Hypothalamus (tissue), 51 donors: ENCODE results near the gene LRRK1.

Source experiments
- DNase-seq, 51 donors: peaks; one replicate each; lab custom pipeline; 2025; lab: John Stamatoyannopoulos, UW

The LRRK1 gene

GRCh38 chr15:100909989-100910955 is 8.9 kb upstream of the LRRK1 start:
- DNase-seq: no peak

GRCh38 chr15:100911086-100911485 is 8.1 kb upstream of the LRRK1 start:
- DNase-seq: no peak

- DNase-seq: no peak
Observed at GRCh38 chr15:100913961-100914360, 5.2 kb upstream of the LRRK1 start.

- DNase-seq: no peak
Observed at GRCh38 chr15:100914876-100915275, 4.3 kb upstream of the LRRK1 start.

- peak in 25 of 51 donors; percentile 7 to 61 (median 21) for DNase-seq
Observed at GRCh38 chr15:100918034-100918689, 995 bp upstream of the LRRK1 start.

GRCh38 chr15:100919481-100920405 is 586 bp downstream of the LRRK1 start:
- DNase-seq: peak in 1 of 51 donors; percentile 25

GRCh38 chr15:100920516-100921135 is 1.5 kb downstream of the LRRK1 start:
- no peak for DNase-seq

GRCh38 chr15:100922192-100923040 is 3.3 kb downstream of the LRRK1 start:
- no peak for DNase-seq

GRCh38 chr15:100923076-100923475 is 3.9 kb downstream of the LRRK1 start:
- no peak for DNase-seq

- no peak for DNase-seq
Observed at GRCh38 chr15:100923902-100924301, 4.7 kb downstream of the LRRK1 start.

GRCh38 chr15:100924436-100924835 is 5.3 kb downstream of the LRRK1 start:
- no peak for DNase-seq

- DNase-seq: no peak
Observed at GRCh38 chr15:100925480-100925879, 6.3 kb downstream of the LRRK1 start.

GRCh38 chr15:100926258-100926657 is 7.1 kb downstream of the LRRK1 start:
- DNase-seq: no peak

- DNase-seq: no peak
Observed at GRCh38 chr15:100926971-100927756, 8.0 kb downstream of the LRRK1 start.

GRCh38 chr15:100928632-100929280 is 9.6 kb downstream of the LRRK1 start:
- DNase-seq: no peak

GRCh38 chr15:100929641-100930042 is 10.5 kb downstream of the LRRK1 start:
- no peak for DNase-seq

- no peak for DNase-seq
Observed at GRCh38 chr15:100930306-100930848, 11.2 kb downstream of the LRRK1 start.
